Fibroblast of lung (primary cell): Measurements from ENCODE around the gene CNTN1. TPM values are rescaled to one million over a fixed set of nuclear protein-coding genes. Genes with fewer than 3 reads are reported as not detected.

Experiments used
- DNase-seq, 2 donors: peaks; one replicate each; pipeline versions ENCODE4 v3.0.0 to v3.0.0-alpha.2; 2010; ENCODE audit warnings: low read depth in 2 of 2
- H2AFZ ChIP-seq: 2 replicates; pipeline ENCODE4 v1.5.1; 2012; ENCODE audit warnings: low read length, control low read depth, inconsistent platforms
- H3K27ac ChIP-seq: 2 replicates; pipeline ENCODE4 v1.5.1; 2011; ENCODE audit warnings: low read length, control low read depth; ENCODE audit not compliant: insufficient read depth
- H3K27me3 ChIP-seq: 2 replicates; pipeline ENCODE4 v1.5.1; 2011; ENCODE audit warnings: mild to moderate bottlenecking, low read length; ENCODE audit not compliant: control insufficient read depth, insufficient read depth
- H3K36me3 ChIP-seq: 2 replicates; pipeline ENCODE4 v1.5.1; 2011; ENCODE audit warnings: low read length; ENCODE audit not compliant: control insufficient read depth, insufficient read depth
- H3K4me1 ChIP-seq: 2 replicates; pipeline ENCODE4 v1.5.1; 2011; ENCODE audit warnings: low read length; ENCODE audit not compliant: control insufficient read depth, insufficient read depth; ENCODE audit errors: extremely low read depth
- H3K4me2 ChIP-seq: 2 replicates; pipeline ENCODE4 v1.5.1; 2011; ENCODE audit warnings: low read length, control low read depth; ENCODE audit not compliant: insufficient read depth; ENCODE audit errors: extremely low read depth
- H3K4me3 ChIP-seq, 4 experiments: fragments of 200-600 bp in 1 of 4; sonication (generic) in 1 of 4; replicated peaks in 1 of 4; 2 replicates each; pipeline ENCODE4 v1.5.1; 2011 to 2016; ENCODE audit warnings: low read length in 4 of 4, low read depth in 3 of 4, mild to moderate bottlenecking in 3 of 4, control low read depth in 2 of 4, inconsistent platforms in 1 of 4, mixed read lengths in 1 of 4; ENCODE audit not compliant: insufficient read depth in 1 of 4; ENCODE audit errors: control extremely low read depth in 1 of 4
- H3K79me2 ChIP-seq: 2 replicates; pipeline ENCODE4 v1.5.1; 2012; ENCODE audit warnings: mild to moderate bottlenecking, low read length, inconsistent platforms; ENCODE audit not compliant: control insufficient read depth, insufficient read depth
- H3K9ac ChIP-seq: 2 replicates; pipeline ENCODE4 v1.5.1; 2011; ENCODE audit warnings: mild to moderate bottlenecking, low read length, control low read depth; ENCODE audit not compliant: insufficient read depth
- H3K9me3 ChIP-seq: 2 replicates; pipeline ENCODE4 v1.5.1; 2012; ENCODE audit warnings: low read depth, low read length; ENCODE audit not compliant: control insufficient read depth, insufficient read depth
- H4K20me1 ChIP-seq: 2 replicates; pipeline ENCODE4 v1.5.1; 2011; ENCODE audit warnings: low read length; ENCODE audit not compliant: control insufficient read depth, insufficient read depth; ENCODE audit errors: extremely low read depth
- CTCF ChIP-seq, 2 donors: IDR thresholded peaks in 1 of 2; conservative IDR thresholded peaks in 1 of 2; 1 replicate in 1 of 2; 2 replicates in 1 of 2; pipeline ENCODE4 v1.5.1; 2011 to 2012; ENCODE audit warnings: low read length in 2 of 2, control low read depth in 1 of 2, inconsistent platforms in 1 of 2, low read depth in 1 of 2, mild to moderate bottlenecking in 1 of 2
- EZH2 ChIP-seq: IDR thresholded peaks from 2 replicates; pipeline ENCODE4 v1.5.1; 2012; ENCODE audit warnings: low read length, control low read depth, mild to moderate bottlenecking; ENCODE audit errors: missing control alignments
- polyA plus RNA-seq, 2 donors: library from polyadenylated mRNA; depleted of rRNA in 1 of 2; stranded (reverse) in 1 of 2; unstranded in 1 of 2; fragments of >200 nt; gene quantifications; 2 replicates each; pipeline ENCODE4 v1.2.1, GENCODE V29; 2011 to 2012; ENCODE audit warnings: missing spikeins in 1 of 2
- total RNA-seq: library from RNA; depleted of rRNA; stranded (reverse); fragments of >200 nt; gene quantifications from 2 replicates; pipeline ENCODE4 v1.2.1, GENCODE V29; 2014

CNTN1 gene
- total and polyA plus RNA-seq, 2 donors (not counting 1 experiment from before 2014, with no cell fraction given), result 0.22 to 0.83 TPM

GRCh38 chr12:40864891-40865290 is 172.7 kb downstream of the CNTN1 start:
- no peak for DNase-seq
- Histone ChIP-seq H3K4me2 (no peak overlapping the region), H3K9me3 (no peaks in the 10 kb centered on the region), H3K9ac (no peak overlapping the region), H4K20me1 (no peaks in the 10 kb centered on the region), H2AFZ (no peak overlapping the region), H3K27me3 (no peaks in the 10 kb centered on the region), H3K4me1 (no peaks in the 10 kb centered on the region), H3K27ac (no peak overlapping the region), H3K36me3 (no peaks in the 10 kb centered on the region), H3K79me2 (no peaks in the 10 kb centered on the region), H3K4me3 (no peak overlapping the region)
- TF ChIP-seq CTCF (conservative IDR thresholded peaks at IDR 0.05 in 1 of 2, IDR thresholded peaks at IDR 0.05 in 1 of 2; ENCODE audit: low read depth in 1 of 2, low read length in 2 of 2) (no peak), EZH2 (no peak)

DNA sequence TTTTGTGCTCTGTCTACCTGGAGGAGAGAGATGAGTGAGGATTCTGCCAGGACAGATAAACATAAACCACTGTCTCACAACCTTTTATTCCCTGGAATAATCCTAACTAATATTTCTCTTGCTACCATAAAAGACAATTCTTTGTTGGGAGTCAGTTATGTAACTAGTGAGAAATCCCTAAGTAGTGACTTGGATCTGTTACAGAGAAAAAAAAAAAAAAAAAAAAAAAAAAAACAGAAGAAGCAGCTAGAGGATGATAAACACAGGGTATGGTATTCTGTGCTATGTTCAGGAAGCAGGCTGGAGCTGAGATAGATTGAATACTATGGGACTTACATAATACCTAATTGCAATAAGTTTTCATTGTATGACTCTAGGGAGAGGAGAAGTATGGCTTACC is 178.7 kb downstream of the CNTN1 start:
- TF ChIP-seq CTCF (conservative IDR thresholded peaks at IDR 0.05 in 1 of 2, IDR thresholded peaks at IDR 0.05 in 1 of 2; ENCODE audit: low read depth in 1 of 2, low read length in 2 of 2), result no peak
- no peak for TF ChIP-seq EZH2
- Histone ChIP-seq H4K20me1 (no peaks in the 10 kb centered on the region), H3K27ac (no peak overlapping the region), H3K36me3 (no peaks in the 10 kb centered on the region), H3K27me3 (no peaks in the 10 kb centered on the region), H2AFZ (no peak overlapping the region), H3K4me3 (no peak overlapping the region), H3K79me2 (no peaks in the 10 kb centered on the region), H3K4me2 (no peak overlapping the region), H3K9me3 (no peaks in the 10 kb centered on the region), H3K9ac (no peak overlapping the region), H3K4me1 (no peaks in the 10 kb centered on the region)
- DNase-seq, result no peak

- TF ChIP-seq EZH2 (no peak), CTCF (conservative IDR thresholded peaks at IDR 0.05 in 1 of 2, IDR thresholded peaks at IDR 0.05 in 1 of 2; ENCODE audit: low read depth in 1 of 2, low read length in 2 of 2) (no peak)
- no peak overlapping the region for H3K9ac ChIP-seq
- no peak overlapping the region for H3K4me2 ChIP-seq
- H3K27ac ChIP-seq, result no peak overlapping the region
- H3K4me3 ChIP-seq, result no peak overlapping the region
- H3K27me3 ChIP-seq, result no peaks in the 10 kb centered on the region
- H3K79me2 ChIP-seq, result no peaks in the 10 kb centered on the region
- no peak for DNase-seq
- H3K4me1 ChIP-seq, result no peaks in the 10 kb centered on the region
- no peaks in the 10 kb centered on the region for H3K36me3 ChIP-seq
- no peak overlapping the region for H2AFZ ChIP-seq
- no peaks in the 10 kb centered on the region for H4K20me1 ChIP-seq
- no peaks in the 10 kb centered on the region for H3K9me3 ChIP-seq
Observed at GRCh38 chr12:40874868-40875267, 182.6 kb downstream of the CNTN1 start.
